HepG2 (cell line): ENCODE results near the gene C1QTNF12. TPM values are rescaled to one million over a fixed set of nuclear protein-coding genes. Genes with fewer than 3 reads are reported as not detected.

ENCODE experiments used
- ATAC-seq: fragments of 200-7000 bp; cut with Tn5 transposase; 3 replicates; pipeline ENCODE4 v1.9.1; 2020; ENCODE audit warnings: mild to moderate bottlenecking, moderate library complexity
- BruUV-seq: library from RNA; stranded (reverse); fragments of 400-500 nt; replicated peaks from 2 replicates; lab custom pipeline; 2021; lab: Mats Ljungman, UMichigan
- CTCF ChIA-PET: fragments of 300-600 bp; formaldehyde crosslinking; extraction: SDS; loops from one replicate; lab custom pipeline; 2021; ENCODE audit warnings: low total read pairs, inconsistent platforms, low intra/inter-chr PET ratio; lab: Yijun Ruan, JAX
- POLR2A ChIA-PET: fragments of 350-600 bp; sonication (Branson Sonifier 250); formaldehyde crosslinking; loops from one replicate; lab custom pipeline; 2020; ENCODE audit warnings: antibody characterized with exemption, inconsistent platforms; lab: Yijun Ruan, JAX
- DNase-seq: peaks from one replicate; pipeline ENCODE4 v3.0.0-alpha.2; 2015; ENCODE audit warnings: low spot score
- FAIRE-seq: peaks from 3 replicates; lab custom pipeline; 2011; peaks lifted over from hg19 to GRCh38; lab: Jason Lieb, UNC
- H2AFZ ChIP-seq: one replicate; pipeline ENCODE4 v1.6.1; 2011; ENCODE audit warnings: low read length, inconsistent platforms
- H3K27ac ChIP-seq: fragments of 300-600 bp; 3 replicates; pipeline ENCODE4 v1.8.0; 2011; ENCODE audit warnings: mixed run types, mild to moderate bottlenecking, mixed read lengths, low read length, inconsistent platforms; ENCODE audit not compliant: insufficient read depth; ENCODE audit errors: extremely low read length
- H3K27me3 ChIP-seq, 2 experiments: fragments of 200-600 bp in 1 of 2; 2 replicates in 1 of 2; 3 replicates in 1 of 2; pipeline versions ENCODE4 v1.6.0 to v1.8.0; 2011; ENCODE audit warnings: low read length in 2 of 2, mild to moderate bottlenecking in 2 of 2, moderate library complexity in 2 of 2, inconsistent platforms in 1 of 2; ENCODE audit not compliant: insufficient read depth in 2 of 2, control insufficient read depth in 1 of 2
- H3K36me3 ChIP-seq, 2 experiments: fragments of 200-600 bp in 1 of 2; replicated peaks in 1 of 2; 2 replicates in 1 of 2; 3 replicates in 1 of 2; pipeline versions ENCODE4 v1.5.1 to v1.8.0; 2011; ENCODE audit warnings: low read length in 2 of 2, inconsistent platforms in 1 of 2; ENCODE audit not compliant: insufficient read depth in 2 of 2, control insufficient read depth in 1 of 2
- H3K4me1 ChIP-seq: 2 replicates; pipeline ENCODE4 v1.5.1; 2012; ENCODE audit warnings: low read length, inconsistent platforms; ENCODE audit not compliant: insufficient read depth
- H3K4me2 ChIP-seq: 2 replicates; pipeline ENCODE4 v1.6.0; 2011; ENCODE audit warnings: low read depth, low read length, inconsistent platforms
- H3K4me3 ChIP-seq, 3 experiments: fragments of 200-600 bp in 1 of 3; sonication (generic), shearing (Covaris generic) in 1 of 3; replicated peaks in 1 of 3; 2 replicates each; pipeline ENCODE4 v1.5.1; 2011 to 2016; ENCODE audit warnings: low read length in 3 of 3, inconsistent platforms in 2 of 3, low read depth in 2 of 3, mild to moderate bottlenecking in 2 of 3, control low read depth in 1 of 3, mixed read lengths in 1 of 3; ENCODE audit not compliant: insufficient read depth in 1 of 3
- H3K79me2 ChIP-seq: one replicate; pipeline ENCODE4 v1.6.1; 2011; ENCODE audit warnings: low read length, inconsistent platforms; ENCODE audit not compliant: insufficient read depth
- H3K9ac ChIP-seq: 2 replicates; pipeline ENCODE4 v1.6.0; 2011; ENCODE audit warnings: mild to moderate bottlenecking, low read depth, low read length, inconsistent platforms; ENCODE audit not compliant: insufficient read depth
- H3K9me3 ChIP-seq: 2 replicates; pipeline ENCODE4 v1.5.1; 2012; ENCODE audit warnings: mild to moderate bottlenecking, low read length
- H4K20me1 ChIP-seq: 2 replicates; pipeline ENCODE4 v1.6.0; 2011; ENCODE audit warnings: inconsistent platforms, mild to moderate bottlenecking, low read length, moderate library complexity; ENCODE audit not compliant: insufficient read depth
- AGO2 ChIP-seq: fragments of 200-400 bp; formaldehyde crosslinking; optimal IDR thresholded peaks from 2 replicates; pipeline ENCODE3; 2017; ENCODE audit warnings: mild to moderate bottlenecking, low read depth, low read length, moderate library complexity
- FOXJ3 ChIP-seq: sonication (generic); formaldehyde crosslinking; IDR thresholded peaks from 2 replicates; pipeline ENCODE4 v1.4.0; 2020; ENCODE audit warnings: missing genetic modification reagents, mild to moderate bottlenecking, borderline replicate concordance
- KLF6 ChIP-seq: IDR thresholded peaks from 2 replicates; pipeline ENCODE4 v1.8.0; 2016; ENCODE audit warnings: missing biosample characterization, missing genetic modification reagents
- ONECUT2 ChIP-seq: sonication (generic); formaldehyde crosslinking; IDR thresholded peaks from 2 replicates; pipeline ENCODE4 v1.4.0; 2020; ENCODE audit warnings: missing genetic modification reagents
- RARA ChIP-seq: IDR thresholded peaks from 2 replicates; pipeline ENCODE4 v1.6.1; 2016; ENCODE audit warnings: missing genetic modification reagents, missing compliant biosample characterization
- RBAK ChIP-seq: sonication (generic); formaldehyde crosslinking; IDR thresholded peaks from 2 replicates; pipeline ENCODE4 v1.5.1; 2020; ENCODE audit warnings: mild to moderate bottlenecking, missing genetic modification reagents
- SAFB2 ChIP-seq: sonication (generic); formaldehyde crosslinking; IDR thresholded peaks from 2 replicates; pipeline ENCODE4 v1.5.1; 2020; ENCODE audit warnings: missing genetic modification reagents, low read depth, mild to moderate bottlenecking, borderline replicate concordance
- SMAD1 ChIP-seq: sonication (generic); formaldehyde crosslinking; IDR thresholded peaks from 2 replicates; pipeline ENCODE4 v1.4.0; 2020; ENCODE audit warnings: missing genetic modification reagents, low read depth, mild to moderate bottlenecking, borderline replicate concordance
- THAP11 ChIP-seq: IDR thresholded peaks from 2 replicates; pipeline ENCODE4 v1.6.1; 2016; ENCODE audit warnings: missing biosample characterization, missing genetic modification reagents
- ZNF234 ChIP-seq: sonication (generic); formaldehyde crosslinking; conservative IDR thresholded peaks from 2 replicates; pipeline ENCODE4 v1.5.1; 2020; ENCODE audit warnings: mild to moderate bottlenecking, missing genetic modification reagents
- ZNF235 ChIP-seq: sonication (generic); formaldehyde crosslinking; IDR thresholded peaks from 2 replicates; pipeline ENCODE4 v1.8.1; 2023; ENCODE audit warnings: mild to moderate bottlenecking, missing genetic modification reagents, borderline replicate concordance
- ZSCAN20 ChIP-seq: sonication (generic); formaldehyde crosslinking; IDR thresholded peaks from 2 replicates; pipeline ENCODE4 v1.4.0; 2020; ENCODE audit warnings: missing genetic modification reagents, mild to moderate bottlenecking, borderline replicate concordance
- WGBS: methylation state at CpG from one replicate; pipeline ENCODE4 v1.1.6; 2017; ENCODE audit warnings: low lambda C conversion rate; 5-methylcytosine and 5-hydroxymethylcytosine counted together
- in situ Hi-C: cut with HindIII; loops from 2 replicates; pipeline ENCODE4 v1.10.0; 2017; ENCODE audit warnings: low pct_unique_long_range_greater_than_20kb; ENCODE audit not compliant: extremely low pct_ligation_motif_present
- intact Hi-C: fragments of 100-400 bp; cut with micrococcal nuclease; formaldehyde crosslinking; loops from one replicate; pipeline ENCODE4 v1.10.0; 2022; ENCODE audit not compliant: unreplicated experiment
- polyA plus RNA-seq, 8 experiments: library from polyadenylated mRNA; depleted of rRNA in 3 of 8; stranded (reverse) in 7 of 8; unstranded in 1 of 8; fragments of >200 nt; fragmentation: Illumina TruSeq in 4 of 8; extraction: Trizol in 4 of 8; gene quantifications; 2 replicates each; pipeline versions ENCODE4 v1.2.1 to v1.2.3, GENCODE V29; 2011 to 2016; ENCODE audit warnings: low read depth in 4 of 8, missing spikeins in 1 of 8, mixed read lengths in 1 of 8; ENCODE audit not compliant: insufficient read depth in 1 of 8
- total RNA-seq, 5 experiments: library from RNA; depleted of rRNA; stranded (reverse); fragments of >200 nt; fragmentation: Illumina TruSeq; extraction: Trizol; gene quantifications; 2 replicates each; pipeline ENCODE4 v1.2.3, GENCODE V29; 2016; ENCODE audit warnings: low read depth in 1 of 5
- TF ChIP-seq, protein P1 (sequence below): sonication (generic); formaldehyde crosslinking; IDR thresholded peaks from 2 replicates; pipeline ENCODE4 v1.4.0; 2020; ENCODE audit warnings: low read depth, missing genetic modification reagents
- TF ChIP-seq, protein P2 (sequence below): sonication (generic); formaldehyde crosslinking; IDR thresholded peaks from 2 replicates; pipeline ENCODE4 v1.8.1; 2023; ENCODE audit warnings: missing genetic modification reagents, mild to moderate bottlenecking, borderline replicate concordance
- TF ChIP-seq, protein P3 (sequence below): sonication (generic); formaldehyde crosslinking; IDR thresholded peaks from 2 replicates; pipeline ENCODE4 v1.4.0; 2020; ENCODE audit warnings: missing genetic modification reagents

The C1QTNF12 gene
- total and polyA plus RNA-seq, 2 of the 13 experiments (the other 11 are each of a cell fraction or from before 2014, with no cell fraction given): 0.18 to 0.64 TPM

DNA sequence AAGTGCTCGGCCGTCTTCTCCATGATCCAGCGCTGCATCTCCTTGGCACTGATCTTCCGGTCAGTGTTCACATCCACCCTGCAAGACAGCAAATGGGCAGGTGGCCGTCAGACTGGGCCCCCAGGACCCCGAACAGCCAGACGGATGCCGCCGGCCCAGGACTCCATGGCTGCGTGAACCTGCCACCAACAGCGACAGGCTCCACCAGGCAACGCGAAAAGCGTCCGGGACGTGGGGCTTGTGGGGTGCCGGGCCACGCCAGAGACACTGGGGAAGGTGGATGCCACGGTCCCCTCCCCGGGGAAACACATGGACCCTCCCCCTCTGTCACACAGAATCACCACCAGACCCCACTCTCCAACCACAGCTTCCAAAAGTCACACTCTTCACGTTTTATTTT is 22.6 kb downstream of the C1QTNF12 start:
- H3K27me3 ChIP-seq: no peaks in the 10 kb centered on the region
- POLR2A ChIA-PET: no interaction called here
- 0 out of 2 replicates have a peak, but pooled peaks cover 7% of the 10 kb centered on the region for H4K20me1 ChIP-seq
- BruUV-seq: no TSS peak
- H3K4me1 ChIP-seq: no peaks in the 10 kb centered on the region
- H3K36me3 ChIP-seq: peaks cover 36 to 74% of the 10 kb centered on the region in 2 experiments
- CTCF ChIA-PET: no interaction called here
- ATAC-seq (no peak), FAIRE-seq (no peak), DNase-seq (no peak)
- WGBS: 95% methylated on average over 11 of the region's 21 CpGs
- intact Hi-C loops: no loop called here
- H3K27ac ChIP-seq: no peak overlapping the region
- H3K79me2 ChIP-seq: peaks cover 25% of the 10 kb centered on the region
- no peak overlapping the region for H2AFZ ChIP-seq
- H3K9me3 ChIP-seq: no peaks in the 10 kb centered on the region
- H3K9ac ChIP-seq: no peak overlapping the region
- no peak overlapping the region for H3K4me2 ChIP-seq
- in situ Hi-C loops: no loop called here
- H3K4me3 ChIP-seq: no peak overlapping the region
- TF ChIP-seq AGO2 (peak; percentile 25), ZSCAN20 (CRISPR knock-in tag) (no peak), THAP11 (CRISPR knock-in tag) (no peak), KLF6 (CRISPR knock-in tag) (no peak)

DNA sequence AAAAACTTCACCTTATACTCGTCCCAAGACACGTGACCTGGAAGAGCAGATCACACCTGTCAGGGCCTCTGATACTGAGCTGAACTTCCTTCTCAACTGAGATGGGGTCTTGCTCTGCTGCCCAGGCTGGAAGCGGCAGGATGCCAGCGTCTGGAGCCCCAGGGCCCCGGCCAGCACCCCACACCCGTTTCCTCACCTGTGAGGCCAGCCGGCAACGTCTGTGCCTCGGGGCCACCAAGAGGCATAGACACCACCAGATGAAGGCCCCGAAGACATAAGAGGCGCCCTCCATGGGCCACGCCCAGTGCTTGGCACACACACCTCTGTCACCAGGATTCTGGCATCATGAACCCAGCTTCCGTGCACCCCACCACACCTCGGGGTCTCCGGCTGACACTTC is 23.2 kb downstream of the C1QTNF12 start:
- Histone ChIP-seq H3K79me2 (peaks cover 20% of the 10 kb centered on the region), H3K4me3 (no peak overlapping the region), H3K27me3 (no peaks in the 10 kb centered on the region), H3K9me3 (no peaks in the 10 kb centered on the region), H4K20me1 (0 out of 2 replicates have a peak, but pooled peaks cover 7% of the 10 kb centered on the region), H3K36me3 (peaks cover 34 to 74% of the 10 kb centered on the region in 2 experiments), H3K4me1 (no peaks in the 10 kb centered on the region), H3K9ac (no peak overlapping the region), H3K27ac (no peak overlapping the region), H2AFZ (no peak overlapping the region), H3K4me2 (no peak overlapping the region)
- ChIA-PET POLR2A (no interaction called here), CTCF (no interaction called here)
- 96% methylated on average over 8 of the region's 15 CpGs for WGBS
- in situ Hi-C loops (no loop called here), intact Hi-C loops (no loop called here)
- FAIRE-seq: no peak
- DNase-seq: no peak
- no peak for ATAC-seq
- BruUV-seq: no TSS peak
- TF ChIP-seq ZNF234 (CRISPR knock-in tag): no peak
- TF ChIP-seq FOXJ3: no peak
- no peak for TF ChIP-seq SAFB2
- no peak for TF ChIP-seq RBAK (CRISPR knock-in tag)
- no peak for TF ChIP-seq RARA (CRISPR knock-in tag)
- TF ChIP-seq, protein P1, sequence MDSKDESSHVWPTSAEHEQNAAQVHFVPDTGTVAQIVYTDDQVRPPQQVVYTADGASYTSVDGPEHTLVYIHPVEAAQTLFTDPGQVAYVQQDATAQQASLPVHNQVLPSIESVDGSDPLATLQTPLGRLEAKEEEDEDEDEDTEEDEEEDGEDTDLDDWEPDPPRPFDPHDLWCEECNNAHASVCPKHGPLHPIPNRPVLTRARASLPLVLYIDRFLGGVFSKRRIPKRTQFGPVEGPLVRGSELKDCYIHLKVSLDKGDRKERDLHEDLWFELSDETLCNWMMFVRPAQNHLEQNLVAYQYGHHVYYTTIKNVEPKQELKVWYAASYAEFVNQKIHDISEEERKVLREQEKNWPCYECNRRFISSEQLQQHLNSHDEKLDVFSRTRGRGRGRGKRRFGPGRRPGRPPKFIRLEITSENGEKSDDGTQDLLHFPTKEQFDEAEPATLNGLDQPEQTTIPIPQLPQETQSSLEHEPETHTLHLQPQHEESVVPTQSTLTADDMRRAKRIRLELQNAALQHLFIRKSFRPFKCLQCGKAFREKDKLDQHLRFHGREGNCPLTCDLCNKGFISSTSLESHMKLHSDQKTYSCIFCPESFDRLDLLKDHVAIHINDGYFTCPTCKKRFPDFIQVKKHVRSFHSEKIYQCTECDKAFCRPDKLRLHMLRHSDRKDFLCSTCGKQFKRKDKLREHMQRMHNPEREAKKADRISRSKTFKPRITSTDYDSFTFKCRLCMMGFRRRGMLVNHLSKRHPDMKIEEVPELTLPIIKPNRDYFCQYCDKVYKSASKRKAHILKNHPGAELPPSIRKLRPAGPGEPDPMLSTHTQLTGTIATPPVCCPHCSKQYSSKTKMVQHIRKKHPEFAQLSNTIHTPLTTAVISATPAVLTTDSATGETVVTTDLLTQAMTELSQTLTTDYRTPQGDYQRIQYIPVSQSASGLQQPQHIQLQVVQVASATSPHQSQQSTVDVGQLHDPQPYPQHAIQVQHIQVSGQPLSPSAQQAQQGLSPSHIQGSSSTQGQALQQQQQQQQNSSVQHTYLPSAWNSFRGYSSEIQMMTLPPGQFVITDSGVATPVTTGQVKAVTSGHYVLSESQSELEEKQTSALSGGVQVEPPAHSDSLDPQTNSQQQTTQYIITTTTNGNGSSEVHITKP (CRISPR knock-in tag): no peak
- no peak for TF ChIP-seq THAP11 (CRISPR knock-in tag)
- TF ChIP-seq ZNF235 (CRISPR knock-in tag): no peak
- TF ChIP-seq ONECUT2 (CRISPR knock-in tag): no peak
- TF ChIP-seq, protein P2, sequence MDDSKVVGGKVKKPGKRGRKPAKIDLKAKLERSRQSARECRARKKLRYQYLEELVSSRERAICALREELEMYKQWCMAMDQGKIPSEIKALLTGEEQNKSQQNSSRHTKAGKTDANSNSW (CRISPR knock-in tag): no peak
- TF ChIP-seq, protein P3, sequence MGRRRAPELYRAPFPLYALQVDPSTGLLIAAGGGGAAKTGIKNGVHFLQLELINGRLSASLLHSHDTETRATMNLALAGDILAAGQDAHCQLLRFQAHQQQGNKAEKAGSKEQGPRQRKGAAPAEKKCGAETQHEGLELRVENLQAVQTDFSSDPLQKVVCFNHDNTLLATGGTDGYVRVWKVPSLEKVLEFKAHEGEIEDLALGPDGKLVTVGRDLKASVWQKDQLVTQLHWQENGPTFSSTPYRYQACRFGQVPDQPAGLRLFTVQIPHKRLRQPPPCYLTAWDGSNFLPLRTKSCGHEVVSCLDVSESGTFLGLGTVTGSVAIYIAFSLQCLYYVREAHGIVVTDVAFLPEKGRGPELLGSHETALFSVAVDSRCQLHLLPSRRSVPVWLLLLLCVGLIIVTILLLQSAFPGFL (CRISPR knock-in tag): no peak
- TF ChIP-seq SMAD1 (CRISPR knock-in tag): no peak
